Measurements from ENCODE around the gene C1orf210.

C1orf210 gene

DNA sequence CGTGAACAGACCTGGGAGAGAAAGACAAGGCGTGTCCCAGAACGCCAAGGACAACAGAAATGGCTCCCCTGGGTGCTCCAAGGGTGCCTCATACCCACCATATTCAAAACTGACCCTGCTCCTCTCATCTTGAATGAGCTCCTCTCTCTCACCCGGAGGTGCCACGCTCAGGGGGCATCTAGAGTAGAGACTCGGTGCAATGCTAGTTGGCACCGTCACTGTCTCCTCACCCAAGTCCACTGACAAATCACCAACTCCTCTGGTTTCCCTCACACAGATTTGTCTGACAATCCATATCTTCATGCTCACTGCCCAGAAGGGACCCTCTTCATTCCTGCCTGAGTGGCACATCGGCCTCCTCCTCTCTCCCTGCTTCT is 10.6 kb downstream of the C1orf210 start:
- TF ChIP-seq, protein P1, sequence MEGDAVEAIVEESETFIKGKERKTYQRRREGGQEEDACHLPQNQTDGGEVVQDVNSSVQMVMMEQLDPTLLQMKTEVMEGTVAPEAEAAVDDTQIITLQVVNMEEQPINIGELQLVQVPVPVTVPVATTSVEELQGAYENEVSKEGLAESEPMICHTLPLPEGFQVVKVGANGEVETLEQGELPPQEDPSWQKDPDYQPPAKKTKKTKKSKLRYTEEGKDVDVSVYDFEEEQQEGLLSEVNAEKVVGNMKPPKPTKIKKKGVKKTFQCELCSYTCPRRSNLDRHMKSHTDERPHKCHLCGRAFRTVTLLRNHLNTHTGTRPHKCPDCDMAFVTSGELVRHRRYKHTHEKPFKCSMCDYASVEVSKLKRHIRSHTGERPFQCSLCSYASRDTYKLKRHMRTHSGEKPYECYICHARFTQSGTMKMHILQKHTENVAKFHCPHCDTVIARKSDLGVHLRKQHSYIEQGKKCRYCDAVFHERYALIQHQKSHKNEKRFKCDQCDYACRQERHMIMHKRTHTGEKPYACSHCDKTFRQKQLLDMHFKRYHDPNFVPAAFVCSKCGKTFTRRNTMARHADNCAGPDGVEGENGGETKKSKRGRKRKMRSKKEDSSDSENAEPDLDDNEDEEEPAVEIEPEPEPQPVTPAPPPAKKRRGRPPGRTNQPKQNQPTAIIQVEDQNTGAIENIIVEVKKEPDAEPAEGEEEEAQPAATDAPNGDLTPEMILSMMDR (IDR thresholded peaks at IDR 0.05; ENCODE audit: insufficient read depth, low read depth, low read length, missing control alignments): no peak
- no peak overlapping the region for H3K4me3 ChIP-seq (ENCODE audit: low read depth, low read length)
- no peak for DNase-seq (ENCODE audit: low read depth)

DNA sequence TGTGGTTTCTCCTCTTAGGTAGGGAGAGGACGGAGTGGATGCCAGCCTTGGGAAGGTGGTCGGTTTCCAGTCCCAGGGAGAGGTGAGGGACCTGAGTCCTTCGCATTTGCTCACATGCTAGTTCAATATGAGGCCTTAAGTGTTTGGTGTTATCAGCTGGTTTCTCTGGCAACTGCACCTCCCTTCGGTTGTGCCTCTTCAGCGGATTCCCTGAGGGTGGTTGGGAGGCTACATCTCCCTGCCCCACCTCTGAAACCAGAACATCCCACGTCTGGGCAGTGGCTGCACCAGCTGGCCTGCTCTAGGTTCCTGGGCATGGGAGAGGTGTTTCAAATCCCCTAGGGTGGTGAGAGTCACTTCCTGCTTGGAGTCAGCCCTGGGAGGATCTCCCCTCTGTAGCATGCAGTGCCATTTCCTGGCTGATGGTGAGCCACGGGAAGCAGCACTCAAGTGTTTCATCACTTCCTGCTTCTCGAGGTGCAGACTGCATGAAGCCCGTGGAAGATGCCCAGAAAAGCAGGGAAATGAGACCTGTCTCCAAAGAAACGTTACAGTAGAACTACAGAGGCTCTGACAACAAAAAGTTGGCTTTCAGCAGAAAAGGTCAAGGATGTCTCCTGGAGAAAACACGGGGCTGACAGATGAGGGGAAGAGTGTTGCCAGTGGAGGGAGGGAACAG is 11.1 kb downstream of the C1orf210 start:
- no peak overlapping the region for H3K4me3 ChIP-seq (ENCODE audit: low read depth, low read length)
- TF ChIP-seq, protein P1 (IDR thresholded peaks at IDR 0.05; ENCODE audit: insufficient read depth, low read depth, low read length, missing control alignments): no peak
- DNase-seq (ENCODE audit: low read depth): peak; percentile 52

DNA sequence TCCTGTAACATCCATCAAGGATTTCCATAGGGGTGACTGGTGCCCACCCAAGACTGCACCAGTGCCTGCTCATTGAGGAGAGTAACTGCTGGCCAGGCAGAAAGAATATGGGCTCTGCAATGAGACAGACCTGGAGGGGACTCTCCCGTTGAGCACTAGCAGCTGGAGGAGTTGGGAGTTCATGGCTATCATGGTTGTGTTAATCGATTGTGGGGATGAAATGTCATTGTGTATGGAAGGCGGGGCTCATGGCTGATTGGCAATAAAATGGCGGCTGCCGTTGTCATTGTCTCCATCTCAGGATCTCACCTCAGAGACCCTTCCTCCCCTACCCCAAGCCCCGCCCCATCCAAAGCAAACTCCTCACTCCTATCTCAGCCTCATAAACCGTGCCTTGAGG is 11.7 kb downstream of the C1orf210 start:
- TF ChIP-seq, protein P1 (IDR thresholded peaks at IDR 0.05; ENCODE audit: insufficient read depth, low read depth, low read length, missing control alignments): no peak
- no peak overlapping the region for H3K4me3 ChIP-seq (ENCODE audit: low read depth, low read length)

DNA sequence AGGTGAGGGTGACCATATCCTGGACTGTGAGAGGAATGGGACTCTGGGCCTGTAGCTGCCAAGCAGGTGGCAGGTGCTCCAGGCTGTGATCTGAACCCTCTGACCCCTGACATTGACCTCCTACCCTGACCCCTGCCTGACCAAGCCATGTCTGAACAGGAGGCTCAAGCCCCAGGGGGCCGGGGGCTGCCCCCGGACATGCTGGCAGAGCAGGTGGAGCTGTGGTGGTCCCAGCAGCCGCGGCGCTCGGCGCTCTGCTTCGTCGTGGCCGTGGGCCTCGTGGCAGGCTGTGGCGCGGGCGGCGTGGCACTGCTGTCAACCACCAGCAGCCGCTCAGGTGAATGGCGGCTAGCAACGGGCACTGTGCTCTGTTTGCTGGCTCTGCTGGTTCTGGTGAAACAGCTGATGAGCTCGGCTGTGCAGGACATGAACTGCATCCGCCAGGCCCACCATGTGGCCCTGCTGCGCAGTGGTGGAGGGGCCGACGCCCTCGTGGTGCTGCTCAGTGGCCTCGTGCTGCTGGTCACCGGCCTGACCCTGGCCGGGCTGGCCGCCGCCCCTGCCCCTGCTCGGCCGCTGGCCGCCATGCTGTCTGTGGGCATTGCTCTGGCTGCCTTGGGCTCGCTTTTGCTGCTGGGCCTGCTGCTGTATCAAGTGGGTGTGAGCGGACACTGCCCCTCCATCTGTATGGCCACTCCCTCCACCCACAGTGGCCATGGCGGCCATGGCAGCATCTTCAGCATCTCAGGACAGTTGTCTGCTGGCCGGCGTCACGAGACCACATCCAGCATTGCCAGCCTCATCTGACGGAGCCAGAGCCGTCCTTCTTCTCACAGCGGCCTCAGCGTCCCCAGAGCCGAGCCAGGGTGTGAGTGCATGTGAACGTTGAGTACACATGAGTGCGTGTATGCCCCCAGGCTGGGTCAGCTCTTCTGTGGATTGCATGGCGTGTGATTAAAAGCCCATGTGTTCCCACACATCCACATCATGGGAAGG is 12.5 kb downstream of the C1orf210 start:
- H3K4me3 ChIP-seq (ENCODE audit: low read depth, low read length): no peak overlapping the region
- no peak for DNase-seq (ENCODE audit: low read depth)
- TF ChIP-seq, protein P1 (IDR thresholded peaks at IDR 0.05; ENCODE audit: insufficient read depth, low read depth, low read length, missing control alignments): no peak

More for the DNA sequence above, 11.7 kb downstream of the C1orf210 start:
- DNase-seq (ENCODE audit: low read depth): no peak

DNA sequence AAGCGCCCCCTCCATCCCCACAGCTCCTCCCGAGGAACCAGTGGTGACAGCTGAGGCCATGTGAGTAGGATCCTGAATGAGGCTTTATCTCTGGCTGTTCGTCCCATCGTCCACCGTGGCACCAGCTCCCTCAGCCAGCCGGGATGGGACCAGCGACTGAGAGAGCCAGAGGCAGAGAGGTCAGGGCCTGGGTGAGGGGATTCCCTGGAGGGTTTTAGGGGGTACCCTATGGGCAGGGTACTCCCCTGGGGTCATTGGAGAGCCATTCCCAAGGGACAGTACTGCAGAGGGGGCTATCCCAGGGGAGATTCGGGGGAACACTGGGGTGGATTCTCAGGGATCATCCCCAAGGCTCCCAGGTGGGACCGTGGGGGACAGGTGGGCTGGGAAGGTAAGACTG is 13.2 kb downstream of the C1orf210 start:
- H3K4me3 ChIP-seq (ENCODE audit: low read depth, low read length): no peak overlapping the region
- no peak for DNase-seq (ENCODE audit: low read depth)
- TF ChIP-seq, protein P1 (IDR thresholded peaks at IDR 0.05; ENCODE audit: insufficient read depth, low read depth, low read length, missing control alignments): no peak

DNA sequence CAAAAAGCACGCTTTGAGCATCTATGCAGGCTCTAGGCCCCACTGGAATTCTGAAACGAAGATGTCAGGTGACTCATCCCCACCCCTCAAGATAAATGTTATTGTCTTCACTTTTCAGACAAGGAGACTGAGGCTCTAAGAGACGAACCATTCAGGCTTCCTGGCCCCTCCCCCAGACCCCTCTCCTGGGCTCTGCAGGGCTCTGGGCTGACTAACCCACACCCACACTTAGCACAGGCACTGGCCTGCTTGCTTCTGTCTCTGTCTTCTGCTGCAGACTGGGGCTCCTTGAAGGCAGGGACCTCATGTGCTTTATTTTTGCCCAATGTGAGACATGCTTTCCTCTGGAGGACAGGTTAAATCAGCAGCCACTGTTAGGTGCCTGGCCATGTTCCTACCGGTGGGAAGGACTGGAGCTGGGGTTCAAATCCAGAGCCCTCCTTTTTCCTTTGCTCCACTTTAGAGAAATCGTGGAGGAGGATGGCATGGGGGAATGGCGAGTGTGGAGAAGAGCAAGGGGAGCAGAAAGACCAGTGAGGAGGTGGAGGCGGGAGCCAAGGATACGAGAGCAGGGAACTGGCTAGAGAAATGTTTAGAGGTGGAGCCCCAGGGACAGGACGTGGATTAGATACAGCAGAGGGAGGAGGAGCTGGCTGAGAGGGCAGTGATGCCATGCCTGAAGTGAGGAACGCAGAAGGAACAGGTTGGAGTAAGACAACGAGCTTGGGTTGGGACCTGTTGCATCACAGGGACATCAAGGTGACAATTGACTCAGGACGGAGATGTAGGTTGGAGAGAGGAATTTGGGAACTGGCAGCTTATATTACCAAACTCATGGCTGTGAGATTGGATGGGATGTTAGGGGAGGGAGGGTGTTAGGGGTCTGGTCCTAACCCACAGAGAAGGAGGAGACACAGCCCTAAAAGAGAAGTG is 13.9 kb downstream of the C1orf210 start:
- no peak for DNase-seq (ENCODE audit: low read depth)
- no peak overlapping the region for H3K4me3 ChIP-seq (ENCODE audit: low read depth, low read length)
- TF ChIP-seq, protein P1 (IDR thresholded peaks at IDR 0.05; ENCODE audit: insufficient read depth, low read depth, low read length, missing control alignments): no peak
